Stimulated activated CD8-positive, alpha-beta memory T cell treated with anti-CD3 and anti-CD28 coated beads, Interleukin-15, amount 100 ng/mL, for 4 hours (primary cell): Measurements from ENCODE around the gene SMIM20.

Source experiments
- DNase-seq, 2 donors: peaks; one replicate each; pipeline ENCODE4 v3.0.0-alpha.2; 2020; ENCODE audit warnings: low read depth in 2 of 2

SMIM20 gene

DNA sequence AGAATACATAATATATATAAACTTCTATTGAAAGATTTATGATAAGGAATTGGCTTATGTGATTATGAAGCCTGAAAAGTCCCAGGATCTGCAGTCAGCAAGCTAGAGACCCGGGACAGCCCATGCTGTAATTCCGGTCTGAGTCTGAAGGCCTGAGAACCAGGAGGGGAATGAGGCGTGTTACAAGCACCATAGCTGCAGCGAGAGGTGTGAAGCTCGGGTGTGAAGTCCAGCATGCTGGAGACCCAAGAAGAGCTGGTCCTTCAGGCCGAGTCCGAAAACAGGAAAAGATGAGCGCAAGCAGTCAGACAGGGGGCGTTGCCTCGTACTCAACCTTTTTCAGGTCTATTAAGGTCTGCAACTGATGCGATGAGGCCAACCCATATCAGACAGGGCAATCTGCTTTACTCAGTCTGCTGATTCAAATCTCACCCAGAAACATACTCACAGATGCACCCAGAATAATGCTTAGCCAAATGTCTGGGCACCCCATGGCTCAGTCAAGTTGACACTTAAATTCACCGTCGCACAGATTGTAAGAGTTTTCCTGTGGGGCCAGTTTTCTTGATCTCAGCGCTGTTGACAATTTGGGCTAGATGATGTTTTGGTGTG is 40.4 kb downstream of the SMIM20 start:
- DNase-seq = no peak

DNA sequence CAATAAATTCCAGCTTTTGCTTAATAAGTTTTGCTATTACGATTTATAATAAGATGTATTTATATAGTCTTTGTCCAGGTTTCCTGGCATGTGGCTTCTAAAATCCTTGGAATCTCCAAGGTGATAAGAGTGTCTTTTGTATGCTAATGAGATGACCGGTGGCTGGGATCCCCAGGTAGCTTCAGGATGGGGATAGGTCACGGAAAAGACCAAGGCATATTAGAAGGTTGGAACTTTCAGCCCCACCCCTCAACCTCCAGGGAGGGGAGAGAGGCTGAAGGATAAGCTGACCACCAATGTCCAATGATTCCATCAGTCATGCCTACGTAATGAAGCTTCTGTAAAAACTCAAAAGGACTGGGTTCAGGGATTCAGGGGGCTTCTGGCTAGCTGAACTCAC is 41.7 kb downstream of the SMIM20 start:
- DNase-seq = no peak

DNA sequence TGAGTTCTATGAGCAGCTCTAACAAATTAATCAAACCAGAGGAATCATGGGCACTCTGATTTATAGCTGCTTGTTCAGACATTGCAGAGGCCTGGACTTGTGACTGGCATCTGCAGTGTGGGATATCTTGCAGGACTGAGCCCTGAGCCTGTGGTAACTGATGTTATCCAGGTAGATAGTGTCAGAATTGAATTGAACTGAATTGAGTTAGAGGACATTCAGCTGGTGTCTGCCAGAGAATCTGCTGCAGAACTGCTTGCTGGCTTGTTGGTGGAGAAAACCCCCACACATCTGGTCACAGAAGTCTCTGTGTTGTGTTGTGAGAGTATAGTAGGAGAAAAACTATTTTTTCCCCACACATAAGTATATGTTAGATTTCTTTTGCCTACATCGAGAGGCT is 42.2 kb downstream of the SMIM20 start:
- no peak for DNase-seq

DNA sequence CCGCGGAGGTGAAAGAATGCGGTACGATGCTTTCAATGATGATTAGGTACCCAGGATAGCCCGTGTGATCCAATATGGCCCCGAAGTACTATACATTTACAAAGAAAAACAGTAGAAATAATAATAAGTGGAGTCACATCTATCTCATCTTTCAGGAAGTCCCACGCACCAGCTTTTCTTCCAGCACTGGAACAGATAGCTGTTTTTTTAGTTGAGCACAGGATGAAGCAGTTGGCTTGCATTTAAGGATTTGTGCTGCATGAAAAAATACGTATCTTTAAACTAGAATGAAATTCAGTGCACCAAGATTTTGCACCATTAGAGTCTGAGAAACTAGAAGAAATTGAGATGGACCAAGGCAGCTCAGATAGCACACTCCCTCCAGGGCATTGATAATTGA is 44.1 kb downstream of the SMIM20 start:
- no peak for DNase-seq

DNA sequence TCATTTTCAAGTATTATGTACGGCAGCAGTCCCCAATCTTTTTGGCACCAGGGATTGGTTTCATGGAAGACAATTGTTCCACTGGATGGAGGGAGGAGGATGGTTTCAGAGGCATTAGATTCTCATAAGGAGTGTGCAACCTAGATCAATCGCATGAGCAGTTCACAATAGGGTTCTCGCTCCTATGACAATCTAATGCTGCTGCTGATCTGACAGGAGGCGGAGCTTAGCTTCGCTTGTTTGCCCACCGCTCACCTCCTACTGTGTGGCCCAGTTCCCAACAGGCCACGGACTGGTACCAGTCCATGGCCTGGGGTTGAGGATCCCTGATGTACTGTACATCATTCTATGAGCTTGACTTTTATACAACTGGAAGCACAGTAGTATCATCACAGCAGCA is 48.4 kb downstream of the SMIM20 start:
- DNase-seq = no peak

DNA sequence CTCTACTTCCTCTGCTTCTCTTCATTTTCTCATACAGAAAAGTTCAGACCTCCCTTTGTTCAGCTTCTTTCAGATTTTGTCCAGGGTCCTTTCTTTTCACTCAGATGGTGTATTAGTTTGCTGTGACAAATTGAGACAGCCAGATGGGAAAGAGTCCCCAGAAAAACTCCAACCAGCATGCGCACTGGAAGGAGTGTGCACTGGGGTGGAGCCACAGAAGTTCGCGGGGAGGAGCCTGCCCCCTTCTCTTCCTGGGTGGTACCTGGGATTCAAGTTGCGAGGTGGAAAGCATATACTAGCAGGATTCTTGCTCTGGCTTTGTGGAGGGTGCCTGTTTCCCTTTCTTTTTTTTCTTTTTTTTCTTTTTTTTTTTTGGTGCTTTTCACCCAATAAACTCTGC is 51.6 kb downstream of the SMIM20 start:
- DNase-seq = no peak

DNA sequence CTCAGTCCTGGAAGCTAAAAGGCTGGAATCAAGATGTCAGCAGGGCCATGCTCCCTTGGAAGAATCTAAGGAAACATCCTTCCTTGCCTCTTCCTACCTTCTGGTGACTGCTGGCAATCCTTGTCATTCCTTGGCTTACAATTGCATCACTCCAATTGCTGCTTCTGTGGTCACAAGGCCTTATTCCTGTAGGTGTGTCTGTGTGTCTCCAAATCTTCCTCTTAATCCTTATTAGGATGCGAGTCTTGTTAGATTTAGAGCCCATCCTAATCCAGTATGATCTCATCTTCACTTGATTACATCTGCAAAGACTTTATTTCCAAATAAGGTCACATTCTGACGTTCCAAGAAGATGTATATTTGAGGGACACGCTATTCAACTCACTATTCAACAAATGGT is 52.2 kb downstream of the SMIM20 start:
- no peak for DNase-seq

DNA sequence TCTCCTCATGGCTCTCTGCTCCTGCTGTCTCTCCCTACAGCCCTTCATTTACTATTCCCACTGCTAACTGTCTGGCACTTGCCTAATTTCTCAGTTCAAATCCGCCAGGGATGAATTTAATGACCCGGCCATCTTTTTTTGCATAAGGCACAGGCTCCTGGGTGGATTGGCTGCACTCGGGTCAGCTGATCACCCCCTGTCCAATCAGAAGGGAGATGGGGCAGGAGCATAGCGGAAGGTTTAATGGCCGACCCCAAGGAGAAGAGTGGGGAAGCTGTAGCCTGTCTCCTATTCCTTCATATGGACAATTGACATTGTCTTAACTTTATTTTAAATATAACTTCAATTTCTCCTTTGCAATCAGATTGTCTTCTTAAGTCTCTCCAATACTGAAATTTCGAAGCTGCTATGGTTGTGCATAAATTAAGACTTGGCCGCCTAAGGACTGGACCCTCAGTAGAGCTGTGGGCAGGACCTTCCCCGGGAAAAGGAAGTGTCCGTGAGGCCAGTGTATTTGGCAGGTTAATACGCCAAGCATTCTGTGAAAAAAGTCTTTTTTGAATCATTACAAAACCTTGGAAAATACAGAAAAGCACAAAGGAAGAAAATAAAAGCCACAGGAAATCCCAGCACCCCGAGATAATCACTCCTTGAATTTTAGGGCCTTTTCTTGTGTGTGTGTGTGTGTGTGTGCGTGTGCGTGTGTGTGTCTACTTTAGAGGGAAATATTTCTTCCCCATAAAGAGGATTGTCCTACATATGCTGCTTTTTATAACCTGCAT is 55.5 kb downstream of the SMIM20 start:
- no peak for DNase-seq

DNA sequence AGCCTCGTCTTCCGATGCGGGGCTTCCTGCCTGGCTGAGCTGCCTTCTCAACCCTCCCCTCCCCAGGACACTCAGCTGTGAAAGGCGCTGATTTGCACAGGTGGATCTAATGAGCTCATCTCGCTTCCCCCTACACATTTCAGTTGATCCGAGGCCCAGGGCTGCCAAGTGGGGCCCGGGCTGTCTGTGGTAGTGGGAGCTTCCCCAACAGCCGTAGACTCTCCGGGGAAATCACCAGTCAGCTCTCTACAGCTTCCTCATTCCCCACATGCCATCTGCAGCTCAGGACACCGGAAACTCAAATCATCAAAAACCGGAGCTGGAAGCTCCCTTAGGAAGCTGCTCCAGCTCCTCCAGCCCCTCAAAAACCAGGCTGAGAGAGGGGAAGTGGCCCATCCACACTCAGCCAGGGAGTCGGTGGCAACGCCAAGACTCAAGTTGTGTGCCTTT is 56.2 kb downstream of the SMIM20 start:
- no peak for DNase-seq

DNA sequence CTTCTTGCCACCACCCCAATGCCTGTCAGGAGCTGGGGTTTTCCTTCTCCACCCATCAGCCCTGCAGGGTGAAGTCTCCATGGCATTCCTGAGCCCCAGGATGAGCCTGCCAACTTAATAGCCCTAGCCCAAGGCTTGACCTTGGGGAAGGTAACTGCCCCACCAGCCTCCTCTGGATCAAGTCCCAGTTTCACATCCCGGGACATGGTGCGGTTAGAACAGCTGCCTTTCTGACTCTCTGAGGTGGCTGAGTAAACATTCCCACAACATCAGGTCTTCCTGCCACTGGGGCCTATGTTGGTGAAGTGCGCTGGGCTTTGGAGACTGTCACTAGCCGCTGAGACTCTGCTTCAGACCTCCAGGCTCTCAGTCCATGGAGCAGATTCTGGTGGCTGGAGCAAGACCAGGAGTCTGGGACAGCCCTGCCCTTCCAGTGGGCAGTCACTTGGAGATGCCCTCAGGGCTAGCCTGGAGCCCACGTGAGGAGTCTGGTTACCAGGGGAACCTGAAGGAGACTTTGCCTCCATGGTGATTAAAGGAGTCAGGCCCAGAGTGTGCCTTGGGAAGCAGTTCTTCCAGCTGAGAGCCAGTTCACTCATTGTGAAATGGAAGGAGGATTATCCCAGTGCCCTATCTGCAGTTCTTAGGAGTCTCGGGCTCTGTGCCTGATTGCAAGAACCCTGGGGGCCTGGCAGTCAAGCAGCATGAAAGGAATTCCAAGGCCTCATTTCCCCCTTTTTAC is 56.8 kb downstream of the SMIM20 start:
- no peak for DNase-seq

DNA sequence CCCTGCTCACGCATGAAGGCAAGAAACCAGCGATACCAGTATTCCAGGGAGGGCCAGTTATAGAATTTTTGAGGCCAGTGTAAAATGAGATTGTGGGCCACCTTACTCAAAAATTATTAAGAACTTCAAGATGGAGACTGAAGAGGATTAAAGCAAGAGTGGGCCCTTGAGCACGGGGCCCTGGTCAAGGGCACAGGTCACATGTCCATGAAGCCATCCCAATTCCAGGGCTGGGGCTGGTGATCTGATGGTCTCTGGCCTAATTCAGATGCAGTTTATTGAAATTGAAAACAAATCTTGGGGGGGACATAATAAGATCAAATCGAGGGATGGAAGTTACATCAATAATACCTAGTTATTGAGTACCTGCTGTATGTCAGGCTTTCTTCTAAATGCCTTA is 58.3 kb downstream of the SMIM20 start:
- DNase-seq = no peak

DNA sequence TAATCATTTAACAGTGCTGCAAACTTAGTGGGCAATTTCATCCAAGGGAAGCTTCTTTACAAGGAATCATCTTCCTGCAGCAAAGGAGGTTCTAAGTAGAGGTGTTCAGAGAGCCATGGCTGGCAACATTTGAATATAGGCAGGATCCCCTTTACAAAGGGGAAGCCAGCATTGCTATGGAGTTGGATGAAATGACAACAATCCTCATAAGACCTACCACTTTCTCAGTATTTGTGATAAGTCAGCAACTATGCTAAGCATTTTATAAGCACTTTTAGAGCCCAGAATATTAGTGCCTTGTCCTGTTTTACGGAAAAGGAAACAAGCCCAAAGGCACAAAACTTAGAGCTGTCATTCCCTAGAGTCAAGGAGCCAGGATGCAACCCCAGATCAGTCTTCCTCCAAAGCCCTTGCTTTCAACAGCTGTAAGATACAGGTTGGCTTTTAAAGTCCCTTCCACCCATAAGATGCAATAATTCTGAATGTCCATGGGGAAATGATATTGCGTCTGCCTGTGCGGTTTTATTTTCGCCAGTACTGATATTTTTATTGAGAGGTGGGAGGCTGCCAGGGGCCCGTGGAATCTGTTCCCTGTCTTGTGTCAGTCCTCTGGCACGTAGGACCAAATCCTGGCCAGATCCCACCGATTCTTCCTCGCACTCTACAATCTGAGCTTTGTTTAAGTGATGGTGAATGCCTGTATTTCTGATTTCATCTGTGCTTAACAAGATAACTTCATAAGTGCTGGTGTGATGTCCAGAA is 59.1 kb downstream of the SMIM20 start:
- no peak for DNase-seq

DNA sequence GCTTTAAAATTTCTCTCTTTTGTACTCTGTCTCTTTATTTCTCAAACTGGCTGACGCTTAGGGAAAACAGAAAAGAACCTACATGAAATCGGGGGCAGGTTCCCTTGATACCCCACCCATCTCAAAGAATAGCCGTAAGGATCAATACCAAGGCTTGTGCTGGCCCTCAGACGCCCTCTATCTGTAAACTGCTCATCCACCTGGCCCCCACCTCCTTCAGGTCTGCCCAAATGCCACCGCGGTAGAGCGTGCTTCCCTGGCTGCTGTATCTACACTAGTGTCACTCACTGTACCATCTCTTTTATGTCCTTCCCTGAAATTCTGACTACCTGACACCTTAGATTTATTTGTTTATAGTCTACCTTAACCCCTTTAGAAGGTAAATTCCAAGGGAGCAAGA is 62.8 kb downstream of the SMIM20 start:
- no peak for DNase-seq

DNA sequence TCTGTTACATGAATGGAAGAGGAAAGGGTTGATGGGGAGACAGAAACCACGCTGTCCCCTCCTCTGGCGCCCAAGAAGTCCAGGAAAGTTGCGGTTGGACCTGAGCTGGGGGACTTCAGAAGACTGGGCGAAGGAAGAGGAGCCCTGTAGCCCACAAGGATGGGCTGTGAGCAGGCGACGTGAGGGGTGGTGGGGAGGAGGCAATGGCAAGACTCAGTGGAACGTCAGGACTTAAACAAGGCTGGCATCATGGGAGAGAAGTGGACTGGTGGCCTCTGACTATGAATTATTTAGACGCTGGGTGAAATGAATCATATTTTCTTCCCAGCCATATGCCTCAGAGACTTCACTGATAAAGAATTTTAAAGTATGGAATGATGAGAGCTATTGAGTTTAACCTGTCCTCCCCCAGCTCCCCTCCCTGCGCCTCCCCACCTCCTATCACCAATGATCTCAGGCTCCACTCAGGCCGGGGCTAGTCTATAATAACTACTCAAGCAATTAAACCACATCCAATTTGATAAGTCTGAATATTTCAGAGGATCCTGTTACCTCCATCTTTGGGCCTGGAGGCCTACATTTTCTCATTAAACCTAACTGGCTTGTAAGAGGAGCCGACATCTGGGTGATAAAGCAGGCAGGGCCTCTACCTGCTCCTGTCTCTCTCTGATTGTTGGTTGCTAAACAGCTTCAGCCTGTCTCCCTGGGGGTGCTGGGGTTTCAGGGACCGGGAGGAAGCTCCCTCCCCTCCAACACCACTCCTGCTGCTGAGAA is 63.6 kb downstream of the SMIM20 start:
- DNase-seq = no peak

DNA sequence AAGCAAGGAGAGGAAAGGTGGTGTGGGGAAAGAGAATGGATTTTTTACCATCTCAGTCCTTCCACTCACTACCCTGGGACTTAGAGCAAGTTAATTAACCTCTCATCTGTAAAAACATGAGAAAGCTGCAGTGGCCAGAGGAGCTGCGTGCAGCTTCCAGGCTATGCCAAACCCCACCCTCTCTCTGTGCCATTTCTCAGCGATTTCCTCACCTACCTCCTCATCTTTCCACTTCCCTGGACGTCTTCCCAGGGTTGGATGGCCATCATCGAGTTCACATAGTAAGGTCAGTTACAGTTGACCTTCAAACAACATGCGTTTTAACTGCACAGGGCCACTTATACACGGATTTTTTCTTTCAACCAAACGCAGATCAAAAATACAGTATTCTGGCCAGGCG is 64.3 kb downstream of the SMIM20 start:
- no peak for DNase-seq
